Adipocyte (in vitro differentiated cells): ENCODE measurements around the gene CKM.

Source experiments
- DNase-seq: peaks from one replicate; pipeline ENCODE4 v3.0.0-alpha.2; 2015; ENCODE audit warnings: low read depth
- H3K27me3 ChIP-seq: replicated peaks from 2 replicates; pipeline ENCODE4 v1.7.0; 2013; ENCODE audit warnings: mild to moderate bottlenecking, low read length, moderate library complexity; ENCODE audit not compliant: control insufficient read depth, insufficient read depth
- H3K36me3 ChIP-seq: 2 replicates; pipeline ENCODE4 v1.7.0; 2013; ENCODE audit warnings: low read length, mild to moderate bottlenecking, moderate library complexity; ENCODE audit not compliant: control insufficient read depth, insufficient read depth, severe bottlenecking
- H3K4me1 ChIP-seq: 2 replicates; pipeline ENCODE4 v1.7.0; 2013; ENCODE audit warnings: mild to moderate bottlenecking, low read length, moderate library complexity; ENCODE audit not compliant: control insufficient read depth, insufficient read depth
- H3K4me3 ChIP-seq: 2 replicates; pipeline ENCODE4 v1.7.0; 2013; ENCODE audit warnings: mild to moderate bottlenecking, low read length, moderate library complexity
- H3K9ac ChIP-seq: 2 replicates; pipeline ENCODE4 v1.7.0; 2013; ENCODE audit warnings: mild to moderate bottlenecking, low read length, moderate library complexity
- H3K9me3 ChIP-seq: 2 replicates; pipeline ENCODE4 v1.7.0; 2013; ENCODE audit warnings: mild to moderate bottlenecking, low read length, moderate library complexity; ENCODE audit not compliant: control insufficient read depth

The CKM gene

DNA sequence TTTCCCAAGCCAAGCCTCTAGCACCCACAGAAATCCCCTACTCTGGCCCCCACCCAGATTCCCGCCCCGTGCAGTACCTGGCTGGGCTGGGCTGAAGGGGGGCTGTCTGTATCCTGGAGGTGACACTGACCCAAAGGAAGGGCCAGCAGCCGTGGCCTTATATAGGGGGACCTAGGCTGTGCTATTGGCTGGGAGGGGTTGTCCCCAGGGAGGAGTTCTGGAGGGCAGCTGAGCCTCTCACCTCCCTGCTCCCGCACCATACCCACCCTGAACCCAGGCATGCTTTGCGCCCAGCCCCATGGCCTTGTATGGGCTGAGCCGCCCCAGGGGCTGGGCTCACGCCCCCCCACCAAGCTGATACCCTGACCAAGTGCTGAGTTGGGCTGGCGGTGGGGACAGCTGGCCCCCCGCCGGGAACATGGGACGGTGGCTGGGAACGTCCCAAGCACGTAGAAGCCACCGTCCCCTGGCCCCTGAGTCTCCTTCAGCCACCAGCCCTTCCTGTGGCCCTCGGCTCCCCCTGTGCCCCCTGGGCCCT lies at the start of gene CKM:
TSS of gene CKM (minus strand) at position 132 of the 538 bp plus-strand sequence. CDS start 3,162 bp downstream, outside the sequence.
- Histone ChIP-seq H3K4me1 (no peaks in the 10 kb centered on the region), H3K4me3 (peak within 1 kb of the TSS; percentile 33), H3K36me3 (no peaks in the 10 kb centered on the region), H3K9me3 (no peaks in the 10 kb centered on the region), H3K9ac (no peak within 1 kb of the TSS), H3K27me3 (peaks cover 25% of the 10 kb centered on the region)
- DNase-seq = no peak

DNA sequence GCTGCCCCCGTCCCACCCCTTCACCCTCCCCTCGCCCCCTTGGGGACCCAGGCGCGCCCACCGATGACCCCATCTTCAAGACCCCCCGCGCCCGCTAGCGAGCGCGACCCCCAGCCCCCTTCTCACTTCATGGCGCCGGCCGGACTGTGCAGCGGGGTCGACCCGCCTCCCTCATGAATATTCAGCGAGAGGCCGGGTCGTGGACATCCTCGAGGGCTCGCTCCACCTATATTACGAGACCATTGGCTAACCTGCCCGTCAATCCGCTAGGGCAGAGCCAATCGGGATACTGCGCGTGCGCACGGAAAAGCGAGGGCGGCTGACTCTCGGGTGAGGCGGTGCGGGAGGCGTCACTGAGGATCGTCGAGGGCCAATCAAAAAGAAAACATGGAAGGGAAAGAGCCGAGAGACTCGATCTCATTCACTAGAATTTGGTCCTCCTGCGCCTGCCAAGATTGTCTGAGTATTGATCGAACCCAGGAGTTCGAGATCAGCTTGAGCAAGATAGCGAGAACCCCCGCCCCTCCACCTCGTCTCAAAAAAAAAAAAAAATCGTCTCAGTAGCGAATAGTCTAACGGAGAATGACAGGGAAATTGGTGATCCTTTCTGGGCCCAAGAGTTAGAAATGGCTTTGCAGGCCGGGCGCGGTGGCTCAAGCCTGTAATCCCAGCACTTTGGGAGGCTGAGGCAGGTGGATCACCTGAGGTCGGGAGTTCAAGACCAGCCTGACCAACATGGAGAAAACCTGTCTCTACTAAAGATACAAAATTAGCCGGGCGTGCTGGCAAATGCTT lies 47.9 kb upstream of the CKM start, which contains the start of gene ERCC2:
TSS of gene ERCC2 (minus strand) at position 164 of the 795 bp plus-strand sequence. CDS start at position 131, 33 bp downstream.
- Histone ChIP-seq H3K4me3 (peak within 1 kb of the TSS; percentile 96), H3K27me3 (no peaks in the 10 kb centered on the region), H3K9ac (peak within 1 kb of the TSS; percentile 90), H3K36me3 (no peaks in the 10 kb centered on the region), H3K4me1 (peaks cover 4% of the 10 kb centered on the region), H3K9me3 (no peaks in the 10 kb centered on the region)
- peak; percentile 100 for DNase-seq

DNA sequence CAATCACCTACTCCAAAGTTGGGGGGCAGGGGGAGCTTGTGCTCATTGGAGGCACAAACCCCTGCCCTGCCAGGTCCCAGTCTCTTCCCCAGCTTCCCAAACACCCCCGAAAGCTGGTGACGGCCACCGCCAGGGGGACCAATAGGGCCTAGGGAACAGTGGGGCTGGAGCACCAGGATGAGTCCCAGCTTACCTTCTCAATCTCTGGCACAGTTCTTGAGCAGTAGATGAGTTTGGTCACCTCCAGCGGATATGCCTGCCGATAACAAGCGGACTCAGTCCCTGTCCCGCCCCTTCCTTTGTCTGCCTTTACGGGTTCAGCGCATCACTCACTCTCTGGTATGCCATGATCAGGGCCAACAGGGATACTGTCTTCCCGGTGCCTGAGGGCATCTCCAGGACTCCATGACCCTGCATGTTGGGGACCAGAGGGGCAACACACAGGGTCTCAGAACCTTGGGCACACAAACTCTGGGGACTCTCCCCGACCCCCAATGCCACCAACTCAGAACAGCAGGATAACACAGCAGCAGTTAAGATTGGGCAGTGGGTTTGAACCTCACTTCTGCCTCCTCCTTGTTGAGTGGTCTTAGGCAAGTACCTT lies 46.2 kb upstream of the CKM start:
- no peak for DNase-seq

GRCh38 chr19:45368127-45368526 lies 45.5 kb upstream of the CKM start:
- H3K27me3 ChIP-seq = no peaks in the 10 kb centered on the region
- no peaks in the 10 kb centered on the region for H3K9me3 ChIP-seq
- H3K9ac ChIP-seq = no peak overlapping the region
- H3K36me3 ChIP-seq = peaks cover under 1% of the 10 kb centered on the region
- H3K4me3 ChIP-seq = no peak overlapping the region
- H3K4me1 ChIP-seq = peaks cover 4% of the 10 kb centered on the region
- DNase-seq = no peak

More for the DNA sequence above, 46.2 kb upstream of the CKM start:
- peak overlapping the region; percentile 96 for H3K4me3 ChIP-seq
- peaks cover 4% of the 10 kb centered on the region for H3K4me1 ChIP-seq
- no peaks in the 10 kb centered on the region for H3K27me3 ChIP-seq
- H3K9me3 ChIP-seq = no peaks in the 10 kb centered on the region
- no peaks in the 10 kb centered on the region for H3K36me3 ChIP-seq
- H3K9ac ChIP-seq = no peak overlapping the region

DNA sequence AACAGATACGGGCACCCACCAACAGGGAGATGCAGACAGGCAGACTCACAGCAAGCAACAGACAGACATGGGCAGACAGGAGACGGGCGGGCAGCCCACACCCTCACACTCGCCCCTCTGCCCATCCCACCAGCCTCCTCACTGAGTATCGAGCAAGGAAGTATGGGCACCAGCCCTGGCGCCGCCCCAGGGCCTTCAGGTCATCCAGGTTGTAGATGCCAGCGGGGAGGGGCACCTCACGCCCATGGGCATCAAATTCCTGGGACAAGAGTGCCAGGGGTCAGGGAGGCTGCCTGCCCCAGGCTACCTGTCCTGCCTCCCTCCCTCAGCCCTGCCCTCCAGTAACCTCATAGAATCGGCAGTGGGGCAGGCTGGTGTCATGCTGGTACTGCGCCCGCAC lies 42.0 kb upstream of the CKM start:
- DNase-seq = no peak
- no peak overlapping the region for H3K4me3 ChIP-seq
- no peaks in the 10 kb centered on the region for H3K4me1 ChIP-seq
- no peaks in the 10 kb centered on the region for H3K27me3 ChIP-seq
- peaks cover 21% of the 10 kb centered on the region for H3K36me3 ChIP-seq
- no peak overlapping the region for H3K9ac ChIP-seq
- H3K9me3 ChIP-seq = no peaks in the 10 kb centered on the region

DNA sequence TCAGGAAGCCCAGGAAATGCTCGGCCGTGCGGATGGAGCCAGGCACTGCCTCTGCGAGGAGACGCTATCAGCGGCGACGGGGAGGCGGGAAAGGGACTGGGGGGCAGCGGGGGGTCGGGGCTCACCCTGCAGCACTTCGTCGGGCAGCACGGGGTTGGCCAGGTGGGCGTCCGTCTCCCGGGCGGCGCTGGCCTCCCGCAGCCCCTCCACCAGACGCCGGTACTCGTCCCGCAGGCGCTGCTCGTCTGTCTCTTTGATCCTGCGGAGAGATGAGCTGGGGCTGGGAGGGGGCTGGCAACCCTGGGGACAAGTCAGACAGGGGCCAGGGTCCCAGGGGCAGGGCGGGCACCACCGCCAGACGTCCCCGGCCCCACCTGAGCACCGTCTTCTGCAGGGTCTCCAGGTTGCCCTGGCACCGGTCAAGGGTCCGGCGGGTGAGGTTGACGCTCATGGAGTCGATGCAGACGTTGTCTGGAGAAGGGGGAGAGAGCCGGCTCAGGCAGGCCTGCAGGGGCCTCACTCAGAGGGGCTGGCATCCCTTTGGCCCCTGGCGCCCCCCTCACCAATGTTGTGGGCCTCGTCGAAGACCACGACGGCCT lies 41.3 kb upstream of the CKM start:
- H3K4me1 ChIP-seq = no peaks in the 10 kb centered on the region
- no peaks in the 10 kb centered on the region for H3K9me3 ChIP-seq
- H3K9ac ChIP-seq = no peak overlapping the region
- no peak for DNase-seq
- H3K36me3 ChIP-seq = peaks cover 27% of the 10 kb centered on the region
- H3K4me3 ChIP-seq = no peak overlapping the region
- no peaks in the 10 kb centered on the region for H3K27me3 ChIP-seq

GRCh38 chr19:45362291-45362690 lies 39.6 kb upstream of the CKM start:
- no peak for DNase-seq
- peaks cover 32% of the 10 kb centered on the region for H3K36me3 ChIP-seq

DNA sequence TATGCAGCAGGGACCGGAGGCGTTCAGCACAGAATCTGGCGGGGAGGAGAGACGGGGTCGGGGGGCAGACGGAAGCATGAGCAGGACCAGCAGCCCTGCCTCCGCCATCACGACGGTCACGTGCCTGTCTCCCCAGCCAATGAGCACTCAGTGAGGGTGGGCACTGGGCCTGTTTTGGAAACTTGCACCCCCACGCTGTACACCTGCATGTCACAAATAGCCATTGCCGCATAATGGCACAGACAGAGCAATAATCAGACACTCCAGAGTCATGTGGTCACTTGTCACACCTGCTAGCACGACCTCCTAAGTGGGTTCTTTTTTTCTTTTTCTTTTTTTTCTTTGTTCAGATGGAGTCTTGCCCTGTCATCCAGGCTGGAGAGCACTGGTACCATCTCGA lies 38.9 kb upstream of the CKM start:
- H3K27me3 ChIP-seq = no peaks in the 10 kb centered on the region
- no peak overlapping the region for H3K9ac ChIP-seq
- H3K4me3 ChIP-seq = no peak overlapping the region
- DNase-seq = no peak
- H3K9me3 ChIP-seq = no peaks in the 10 kb centered on the region
- H3K36me3 ChIP-seq = peaks cover 35% of the 10 kb centered on the region
- H3K4me1 ChIP-seq = no peaks in the 10 kb centered on the region

More at GRCh38 chr19:45362291-45362690, 39.6 kb upstream of the CKM start:
- Histone ChIP-seq H3K4me1 (no peaks in the 10 kb centered on the region), H3K9me3 (no peaks in the 10 kb centered on the region), H3K4me3 (no peak overlapping the region), H3K9ac (no peak overlapping the region), H3K27me3 (no peaks in the 10 kb centered on the region)

DNA sequence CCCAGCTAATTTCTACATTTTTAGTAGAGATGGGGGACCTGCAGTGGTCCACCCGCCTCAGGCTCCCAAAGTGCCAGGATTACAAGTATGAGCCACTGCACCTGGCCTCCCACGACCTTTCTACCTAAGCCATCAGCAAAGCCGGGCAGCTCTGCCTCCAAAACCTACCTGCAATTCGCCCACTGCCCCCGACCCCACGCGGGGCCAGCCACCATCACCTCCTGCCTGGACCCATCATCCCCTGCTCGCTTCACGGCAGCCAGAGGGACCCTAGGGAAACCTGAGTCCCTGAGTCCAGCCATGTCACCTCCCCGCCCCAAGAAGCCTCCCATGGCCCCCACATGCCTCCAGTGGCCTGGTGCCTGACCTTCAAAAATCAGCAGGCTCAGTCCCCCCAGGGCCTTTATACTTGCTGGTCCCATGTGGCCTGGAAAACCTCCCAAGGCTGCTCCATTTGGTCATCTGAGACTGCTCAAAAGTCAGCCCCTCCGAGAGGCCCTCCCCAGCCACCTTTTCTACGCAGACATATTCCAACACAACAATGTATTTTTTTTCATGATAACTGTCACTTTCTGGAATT lies 35.6 kb upstream of the CKM start:
- no peak for DNase-seq
- Histone ChIP-seq H3K27me3 (no peaks in the 10 kb centered on the region), H3K4me1 (no peaks in the 10 kb centered on the region), H3K36me3 (peaks cover 64% of the 10 kb centered on the region), H3K9me3 (no peaks in the 10 kb centered on the region), H3K4me3 (no peak overlapping the region), H3K9ac (no peak overlapping the region)

DNA sequence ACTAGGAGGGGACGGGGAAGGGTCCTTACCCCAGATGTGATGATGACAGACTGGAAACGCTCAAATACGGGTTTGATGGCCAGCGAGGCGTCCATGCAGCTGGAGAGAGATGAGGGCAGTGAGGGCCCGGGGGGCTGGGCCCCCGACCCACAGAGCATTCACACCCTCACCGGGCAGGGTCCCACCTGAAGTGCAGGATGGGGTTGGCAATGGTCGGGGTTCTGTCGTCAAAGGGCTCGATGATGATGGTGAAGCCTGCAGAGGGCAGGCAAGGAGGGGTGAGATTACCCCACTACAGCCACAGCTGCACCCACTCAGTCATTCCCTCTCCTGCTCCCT lies 34.7 kb upstream of the CKM start:
- H3K9me3 ChIP-seq = no peaks in the 10 kb centered on the region
- H3K27me3 ChIP-seq = no peaks in the 10 kb centered on the region
- DNase-seq = no peak
- H3K4me3 ChIP-seq = no peak overlapping the region
- H3K36me3 ChIP-seq = peaks cover 65% of the 10 kb centered on the region
- no peaks in the 10 kb centered on the region for H3K4me1 ChIP-seq
- no peak overlapping the region for H3K9ac ChIP-seq
